SK-N-SH treated with all-trans-retinoic acid at 6 μM for 48 hours (cell line): ENCODE measurements around the gene HMX1.

Source experiments
- CSDC2 ChIP-seq: fragments of 250-450 bp; sonication (Bioruptor Pico); IDR thresholded peaks from 2 replicates; pipeline ENCODE4 v1.5.0; 2020; ENCODE audit warnings: mild to moderate bottlenecking, moderate library complexity
- SNAI2 ChIP-seq: fragments of 250-450 bp; sonication (Bioruptor Pico); IDR thresholded peaks from 2 replicates; pipeline ENCODE4 v1.5.0; 2020; ENCODE audit warnings: mild to moderate bottlenecking, moderate library complexity

DNA sequence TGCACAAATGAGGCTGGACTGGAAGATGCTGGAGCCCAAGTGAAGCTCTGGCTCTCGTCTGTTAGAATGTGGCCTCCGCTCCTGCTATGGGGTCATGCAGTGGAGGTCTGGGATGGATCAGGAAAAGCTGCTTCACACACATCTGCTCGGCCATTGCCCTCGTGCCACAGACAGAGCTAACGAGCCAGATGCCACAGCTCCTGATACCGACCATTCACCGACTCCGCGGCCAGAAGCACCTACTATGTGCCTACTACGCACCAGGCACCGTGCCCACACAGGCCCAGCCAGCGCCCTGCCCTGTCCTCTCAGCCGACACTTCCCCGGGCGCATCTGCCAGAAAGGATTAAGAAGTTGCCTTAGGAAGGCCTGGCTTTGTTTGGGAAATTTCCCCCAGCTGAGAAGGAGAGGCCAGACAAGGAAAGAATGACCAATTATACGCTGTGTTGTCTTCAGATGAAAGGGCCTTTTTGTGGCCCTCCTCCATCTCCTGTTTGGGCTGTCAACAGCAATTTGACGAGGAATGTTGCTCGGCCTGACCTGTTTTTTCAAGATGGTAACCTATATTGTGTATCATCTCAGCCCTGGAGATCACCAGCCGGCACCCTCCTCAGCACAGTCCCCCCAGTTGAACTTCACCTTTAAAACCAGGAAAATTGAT lies 34.3 kb downstream of the HMX1 start:
- TF ChIP-seq SNAI2 (CRISPR knock-in tag) (no peak), CSDC2 (CRISPR knock-in tag) (no peak)
